ENCODE results near the gene PLXDC2. TPM values are rescaled to one million over a fixed set of nuclear protein-coding genes. Genes with fewer than 3 reads are reported as not detected.

PLXDC2 gene
- total and polyA plus RNA-seq, 2 experiments from 2014 or later, result 13.5 to 19.4 TPM

DNA sequence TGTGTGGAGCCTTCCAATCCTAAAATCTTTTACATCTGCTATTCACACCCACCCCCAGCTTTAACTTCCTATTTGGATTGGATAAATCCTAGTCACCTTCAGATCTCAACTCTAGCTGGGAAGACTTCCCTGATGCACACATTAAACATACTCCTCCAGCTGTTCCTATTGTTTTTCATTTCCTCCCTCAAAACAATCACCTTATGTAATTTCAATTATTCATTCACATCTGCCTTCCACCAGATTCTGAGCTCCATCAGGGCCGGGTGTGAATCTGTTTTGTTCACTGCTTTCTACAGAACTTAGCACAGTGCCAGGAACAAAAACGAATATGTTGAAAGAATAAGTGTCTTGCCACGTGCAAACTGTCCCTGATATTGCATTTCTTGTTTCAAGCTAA is 497.4 kb downstream of the PLXDC2 start (continued):
- TF ChIP-seq, protein P1, sequence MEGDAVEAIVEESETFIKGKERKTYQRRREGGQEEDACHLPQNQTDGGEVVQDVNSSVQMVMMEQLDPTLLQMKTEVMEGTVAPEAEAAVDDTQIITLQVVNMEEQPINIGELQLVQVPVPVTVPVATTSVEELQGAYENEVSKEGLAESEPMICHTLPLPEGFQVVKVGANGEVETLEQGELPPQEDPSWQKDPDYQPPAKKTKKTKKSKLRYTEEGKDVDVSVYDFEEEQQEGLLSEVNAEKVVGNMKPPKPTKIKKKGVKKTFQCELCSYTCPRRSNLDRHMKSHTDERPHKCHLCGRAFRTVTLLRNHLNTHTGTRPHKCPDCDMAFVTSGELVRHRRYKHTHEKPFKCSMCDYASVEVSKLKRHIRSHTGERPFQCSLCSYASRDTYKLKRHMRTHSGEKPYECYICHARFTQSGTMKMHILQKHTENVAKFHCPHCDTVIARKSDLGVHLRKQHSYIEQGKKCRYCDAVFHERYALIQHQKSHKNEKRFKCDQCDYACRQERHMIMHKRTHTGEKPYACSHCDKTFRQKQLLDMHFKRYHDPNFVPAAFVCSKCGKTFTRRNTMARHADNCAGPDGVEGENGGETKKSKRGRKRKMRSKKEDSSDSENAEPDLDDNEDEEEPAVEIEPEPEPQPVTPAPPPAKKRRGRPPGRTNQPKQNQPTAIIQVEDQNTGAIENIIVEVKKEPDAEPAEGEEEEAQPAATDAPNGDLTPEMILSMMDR (conservative IDR thresholded peaks at IDR 0.05; ENCODE audit: low read depth in 2 of 2), result no peak
- TF ChIP-seq POLR2AphosphoS5 (IDR thresholded peaks at IDR 0.05; ENCODE audit: low read depth) (no peak), NANOG (IDR thresholded peaks at IDR 0.05; ENCODE audit: borderline replicate concordance) (no peak), STAT1 (IDR thresholded peaks at IDR 0.05; ENCODE audit: unreplicated experiment) (no peak), EZH2phosphoT487 (IDR thresholded peaks at IDR 0.05; ENCODE audit: unreplicated experiment) (no peak)
- TF ChIP-seq, protein P2, sequence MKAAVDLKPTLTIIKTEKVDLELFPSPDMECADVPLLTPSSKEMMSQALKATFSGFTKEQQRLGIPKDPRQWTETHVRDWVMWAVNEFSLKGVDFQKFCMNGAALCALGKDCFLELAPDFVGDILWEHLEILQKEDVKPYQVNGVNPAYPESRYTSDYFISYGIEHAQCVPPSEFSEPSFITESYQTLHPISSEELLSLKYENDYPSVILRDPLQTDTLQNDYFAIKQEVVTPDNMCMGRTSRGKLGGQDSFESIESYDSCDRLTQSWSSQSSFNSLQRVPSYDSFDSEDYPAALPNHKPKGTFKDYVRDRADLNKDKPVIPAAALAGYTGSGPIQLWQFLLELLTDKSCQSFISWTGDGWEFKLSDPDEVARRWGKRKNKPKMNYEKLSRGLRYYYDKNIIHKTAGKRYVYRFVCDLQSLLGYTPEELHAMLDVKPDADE (IDR thresholded peaks at IDR 0.05), result no peak

DNA sequence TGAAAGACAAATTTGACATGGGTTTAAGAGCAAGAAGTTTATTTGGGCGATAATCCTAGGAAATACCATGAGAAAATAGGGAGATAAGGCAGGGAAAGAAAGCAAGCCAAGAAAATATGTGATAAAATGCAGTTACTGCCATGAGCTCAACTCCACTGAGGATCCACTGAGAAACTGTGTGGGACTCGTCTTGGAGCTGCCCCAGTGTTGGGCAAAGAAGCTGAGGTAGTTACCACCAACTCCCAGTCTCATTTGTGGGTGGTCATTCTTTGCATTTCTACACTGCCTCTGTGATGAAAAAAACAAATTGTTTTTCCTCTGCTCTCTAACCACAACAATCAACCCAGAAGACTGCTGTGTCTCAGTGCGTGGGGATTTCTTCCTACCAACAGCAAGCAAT is 498.2 kb downstream of the PLXDC2 start:
- Histone ChIP-seq H2AFZ (no peak overlapping the region), H3K27me3 (ENCODE audit: insufficient read depth) (no peaks in the 10 kb centered on the region), H3K9me2 (ENCODE audit: insufficient read depth) (peaks cover 11% of the 10 kb centered on the region; the same call in 1 of the 2 replicates), H3K4me1 (ENCODE audit: insufficient read depth) (peaks cover 10% of the 10 kb centered on the region), H3K27ac (ENCODE audit: low read depth) (no peak overlapping the region), H3K79me2 (replicated peaks; ENCODE audit: insufficient read depth) (no peaks in the 10 kb centered on the region), H3K4me3 (no peak overlapping the region), H3F3A (replicated peaks; ENCODE audit: low read depth) (no peaks in the 10 kb centered on the region), H4K20me1 (replicated peaks; ENCODE audit: insufficient read depth) (no peaks in the 10 kb centered on the region), H3K36me3 (ENCODE audit: insufficient read depth) (0 out of 2 replicates have a peak, but pooled peaks cover 4% of the 10 kb centered on the region), H3K4me2 (no peak overlapping the region)
- Mint-ChIP-seq H3K27me3 (ENCODE audit: insufficient read depth, low read depth, poor library complexity) (peaks cover 6% of the 10 kb centered on the region), H3K36me3 (ENCODE audit: low read depth) (peaks cover 36% of the 10 kb centered on the region), H3K27ac (no peak overlapping the region), H3K4me3 (no peak overlapping the region), H3K4me1 (peaks cover 10% of the 10 kb centered on the region), H3K9me3 (peaks cover 34% of the 10 kb centered on the region)
- ATAC-seq, result no peak
- DNase-seq (ENCODE audit: low spot score), result no peak
- TF ChIP-seq ZNF331 (CRISPR knock-in tag; IDR thresholded peaks at IDR 0.05; ENCODE audit: low read depth), result no peak
- no peak for TF ChIP-seq ZNF114 (CRISPR knock-in tag; IDR thresholded peaks at IDR 0.05)
- TF ChIP-seq, protein P1 (conservative IDR thresholded peaks at IDR 0.05; ENCODE audit: low read depth in 2 of 2), result no peak
- no peak for TF ChIP-seq JUNB (IDR thresholded peaks at IDR 0.05; ENCODE audit: unreplicated experiment)
- TF ChIP-seq, protein P2 (IDR thresholded peaks at IDR 0.05), result no peak
- TF ChIP-seq EZH2 (IDR thresholded peaks at IDR 0.05; ENCODE audit: low read depth, unreplicated experiment), result no peak
- TF ChIP-seq, protein P3, sequence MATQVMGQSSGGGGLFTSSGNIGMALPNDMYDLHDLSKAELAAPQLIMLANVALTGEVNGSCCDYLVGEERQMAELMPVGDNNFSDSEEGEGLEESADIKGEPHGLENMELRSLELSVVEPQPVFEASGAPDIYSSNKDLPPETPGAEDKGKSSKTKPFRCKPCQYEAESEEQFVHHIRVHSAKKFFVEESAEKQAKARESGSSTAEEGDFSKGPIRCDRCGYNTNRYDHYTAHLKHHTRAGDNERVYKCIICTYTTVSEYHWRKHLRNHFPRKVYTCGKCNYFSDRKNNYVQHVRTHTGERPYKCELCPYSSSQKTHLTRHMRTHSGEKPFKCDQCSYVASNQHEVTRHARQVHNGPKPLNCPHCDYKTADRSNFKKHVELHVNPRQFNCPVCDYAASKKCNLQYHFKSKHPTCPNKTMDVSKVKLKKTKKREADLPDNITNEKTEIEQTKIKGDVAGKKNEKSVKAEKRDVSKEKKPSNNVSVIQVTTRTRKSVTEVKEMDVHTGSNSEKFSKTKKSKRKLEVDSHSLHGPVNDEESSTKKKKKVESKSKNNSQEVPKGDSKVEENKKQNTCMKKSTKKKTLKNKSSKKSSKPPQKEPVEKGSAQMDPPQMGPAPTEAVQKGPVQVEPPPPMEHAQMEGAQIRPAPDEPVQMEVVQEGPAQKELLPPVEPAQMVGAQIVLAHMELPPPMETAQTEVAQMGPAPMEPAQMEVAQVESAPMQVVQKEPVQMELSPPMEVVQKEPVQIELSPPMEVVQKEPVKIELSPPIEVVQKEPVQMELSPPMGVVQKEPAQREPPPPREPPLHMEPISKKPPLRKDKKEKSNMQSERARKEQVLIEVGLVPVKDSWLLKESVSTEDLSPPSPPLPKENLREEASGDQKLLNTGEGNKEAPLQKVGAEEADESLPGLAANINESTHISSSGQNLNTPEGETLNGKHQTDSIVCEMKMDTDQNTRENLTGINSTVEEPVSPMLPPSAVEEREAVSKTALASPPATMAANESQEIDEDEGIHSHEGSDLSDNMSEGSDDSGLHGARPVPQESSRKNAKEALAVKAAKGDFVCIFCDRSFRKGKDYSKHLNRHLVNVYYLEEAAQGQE (IDR thresholded peaks at IDR 0.05; ENCODE audit: unreplicated experiment), result no peak
- no peak for TF ChIP-seq STAT1 (IDR thresholded peaks at IDR 0.05; ENCODE audit: unreplicated experiment)
- no peak for TF ChIP-seq NANOG (IDR thresholded peaks at IDR 0.05; ENCODE audit: borderline replicate concordance)
